Measurements from ENCODE around the gene NRXN3.

DNA sequence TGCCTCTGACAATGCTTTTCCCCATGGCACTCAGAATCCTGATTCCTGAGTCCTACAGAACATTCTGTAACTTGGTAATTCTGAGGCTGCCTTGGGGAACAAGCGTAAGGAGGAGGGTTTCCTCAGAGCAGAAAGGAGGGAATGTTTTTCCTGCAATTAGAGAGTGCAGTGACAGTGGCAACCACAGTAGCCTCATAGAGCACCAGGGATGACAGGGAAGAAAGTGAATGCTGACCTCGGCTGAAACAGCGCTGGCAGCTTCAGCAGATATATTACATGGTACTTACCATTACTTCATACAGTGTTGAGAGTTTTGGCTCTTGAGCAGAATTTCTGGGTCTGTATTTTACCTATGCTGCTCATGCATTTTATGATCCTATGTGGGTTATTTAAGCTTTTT is 757.1 kb downstream of the NRXN3 start:
- TF ChIP-seq ZNF384 (IDR thresholded peaks at IDR 0.05) (no peak), ARNT (IDR thresholded peaks at IDR 0.05) (no peak), SUZ12 (IDR thresholded peaks at IDR 0.05) (no peak), NFRKB (IDR thresholded peaks at IDR 0.05) (no peak), FOXM1 (IDR thresholded peaks at IDR 0.05; ENCODE audit: borderline replicate concordance) (no peak), SP1 (IDR thresholded peaks at IDR 0.05) (no peak)

All from HEK293T (cell line).